ENCODE measurements around the gene SLC6A12.
"Not testable (repeated sequence)": the region's sequence is repeated elsewhere in the genome, so short reads cannot be mapped to it uniquely, and the experiment has no call there.

SLC6A12 gene

GRCh38 chr12:189622-189962, 24.4 kb downstream of the SLC6A12 start:
- no peak overlapping the region for H3K4me3 ChIP-seq (ENCODE audit: control insufficient read depth, low read depth, low read length)
- no peak for DNase-seq (ENCODE audit: low read depth)
- TF ChIP-seq CTCF (IDR thresholded peaks at IDR 0.05; ENCODE audit: control insufficient read depth, insufficient read depth, low read depth, low read length, missing control alignments), result no peak

- H3K4me3 ChIP-seq (ENCODE audit: control insufficient read depth, low read depth, low read length), result peak overlapping the region; percentile 42
- peak; percentile 59 for TF ChIP-seq CTCF (IDR thresholded peaks at IDR 0.05; ENCODE audit: control insufficient read depth, insufficient read depth, low read depth, low read length, missing control alignments)
- no peak for DNase-seq (ENCODE audit: low read depth)
These were observed 24.9 kb downstream of the SLC6A12 start for GRCh38 chr12:188910-189621.

- DNase-seq (ENCODE audit: low read depth), result not testable (repeated sequence)
- peak overlapping the region; percentile 42 for H3K4me3 ChIP-seq (ENCODE audit: control insufficient read depth, low read depth, low read length)
These were observed 25.7 kb downstream of the SLC6A12 start for GRCh38 chr12:187986-188909.

GRCh38 chr12:186006-186625, 27.8 kb downstream of the SLC6A12 start:
- no peak for DNase-seq (ENCODE audit: low read depth)
- no peak overlapping the region for H3K4me3 ChIP-seq (ENCODE audit: control insufficient read depth, low read depth, low read length)
- TF ChIP-seq CTCF (IDR thresholded peaks at IDR 0.05; ENCODE audit: control insufficient read depth, insufficient read depth, low read depth, low read length, missing control alignments), result no peak

GRCh38 chr12:185576-185955, 28.4 kb downstream of the SLC6A12 start:
- no peak overlapping the region for H3K4me3 ChIP-seq (ENCODE audit: control insufficient read depth, low read depth, low read length)
- DNase-seq (ENCODE audit: low read depth), result no peak
- TF ChIP-seq CTCF (IDR thresholded peaks at IDR 0.05; ENCODE audit: control insufficient read depth, insufficient read depth, low read depth, low read length, missing control alignments), result no peak

- no peak for TF ChIP-seq CTCF (IDR thresholded peaks at IDR 0.05; ENCODE audit: control insufficient read depth, insufficient read depth, low read depth, low read length, missing control alignments)
- no peak overlapping the region for H3K4me3 ChIP-seq (ENCODE audit: control insufficient read depth, low read depth, low read length)
These were observed 29.0 kb downstream of the SLC6A12 start for GRCh38 chr12:184811-185575.

More at GRCh38 chr12:184811-185575, 29.0 kb downstream of the SLC6A12 start:
- DNase-seq (ENCODE audit: low read depth), result no peak

Measured in AG09309 (cell line).